CD4-positive, alpha-beta T cell (primary cell): ENCODE data around the gene AUP1. TPM values are rescaled to one million over a fixed set of nuclear protein-coding genes. Genes with fewer than 3 reads are reported as not detected.

Source experiments
- ATAC-seq: fragments of 200-7000 bp; cut with Tn5 transposase; one replicate; pipeline ENCODE4 v1.10.0; 2022; ENCODE audit warnings: mild to moderate bottlenecking; ENCODE audit not compliant: poor library complexity
- CTCF ChIA-PET: fragments of 350-600 bp; sonication (Branson Sonifier 250); formaldehyde crosslinking; loops from one replicate; lab custom pipeline; 2021; ENCODE audit warnings: antibody characterized with exemption, inconsistent platforms; lab: Charles Lee
- POLR2A ChIA-PET: fragments of 350-600 bp; sonication (Branson Sonifier 250); formaldehyde crosslinking; loops from one replicate; lab custom pipeline; 2021; ENCODE audit warnings: antibody characterized with exemption, inconsistent platforms; lab: Charles Lee
- DNase-seq, 14 experiments: peaks; one replicate each; pipeline ENCODE4 v3.0.0-alpha.2; 2013 to 2020; ENCODE audit warnings: mixed read lengths in 2 of 14
- H3K27ac ChIP-seq, 2 donors: one replicate each; pipeline versions ENCODE4 v1.5.1 to v1.7.0; 2013; ENCODE audit warnings: low read length in 2 of 2, low read depth in 1 of 2, mild to moderate bottlenecking in 1 of 2
- H3K27me3 ChIP-seq, 2 experiments: 1 replicate in 1 of 2; 2 replicates in 1 of 2; pipeline versions ENCODE4 v1.6.1 to v1.7.0; 2013; ENCODE audit warnings: low read length in 2 of 2, control low read depth in 1 of 2, mild to moderate bottlenecking in 1 of 2, moderate library complexity in 1 of 2; ENCODE audit not compliant: insufficient read depth in 2 of 2, control insufficient read depth in 1 of 2
- H3K36me3 ChIP-seq: one replicate; pipeline ENCODE4 v1.6.1; 2013; ENCODE audit warnings: low read length, control low read depth; ENCODE audit not compliant: insufficient read depth
- H3K4me1 ChIP-seq: one replicate; pipeline ENCODE4 v1.6.1; 2013; ENCODE audit warnings: low read length, control low read depth; ENCODE audit not compliant: insufficient read depth
- H3K4me3 ChIP-seq: one replicate; pipeline ENCODE4 v1.5.1; 2013; ENCODE audit warnings: mild to moderate bottlenecking, low read length, moderate library complexity
- H3K9me3 ChIP-seq, 2 experiments: 1 replicate in 1 of 2; 2 replicates in 1 of 2; pipeline versions ENCODE4 v1.6.1 to v1.7.0; 2013; ENCODE audit warnings: low read length in 2 of 2, mild to moderate bottlenecking in 2 of 2, control low read depth in 1 of 2, moderate library complexity in 1 of 2; ENCODE audit not compliant: control insufficient read depth in 1 of 2, insufficient read depth in 1 of 2
- H3K27ac Mint-ChIP-seq: one replicate; pipeline ENCODE4 v1.8.0; 2020; ENCODE audit warnings: mixed read lengths
- H3K27me3 Mint-ChIP-seq: one replicate; pipeline ENCODE4 v1.8.0; 2021; ENCODE audit warnings: mixed read lengths
- H3K36me3 Mint-ChIP-seq: one replicate; pipeline ENCODE4 v1.8.0; 2021; ENCODE audit warnings: low read depth, mixed read lengths
- H3K4me1 Mint-ChIP-seq: one replicate; pipeline ENCODE4 v1.8.0; 2021; ENCODE audit warnings: low read depth, mixed read lengths
- H3K4me3 Mint-ChIP-seq: one replicate; pipeline ENCODE4 v1.8.0; 2020; ENCODE audit warnings: mild to moderate bottlenecking, mixed read lengths
- H3K9me3 Mint-ChIP-seq: one replicate; pipeline ENCODE4 v1.8.0; 2020; ENCODE audit warnings: mixed read lengths
- CTCF ChIP-seq: fragments of 200-600 bp; IDR thresholded peaks from one replicate; pipeline ENCODE4 v1.8.0; 2022; ENCODE audit warnings: antibody characterized with exemption, mild to moderate bottlenecking
- intact Hi-C, 2 experiments: fragments of 100-400 bp; cut with DNase I in 1 of 2; cut with micrococcal nuclease in 1 of 2; formaldehyde crosslinking; loops; one replicate each; pipeline versions ENCODE4 v1.15.1 to v1.9.0; 2023 to 2025; cut with DNase I, micrococcal nuclease
- total RNA-seq, 174 experiments: library from RNA in 2 of 174; stranded (reverse) in 2 of 174; gene quantifications; one replicate each; pipeline ENCODE4 v1.2.3 and lab custom pipeline; 2021 to 2026

Gene AUP1
- total RNA-seq, 2 experiments from 2014 or later, result 162 to 170 TPM

- H3K9me3 Mint-ChIP-seq, result no peaks in the 10 kb centered on the region
- intact Hi-C loops, result no loop called here
- Histone ChIP-seq H3K4me3 (no peak overlapping the region), H3K27ac (no peak overlapping the region), H3K27me3 (no peaks in the 10 kb centered on the region), H3K36me3 (peaks cover 56% of the 10 kb centered on the region), H3K9me3 (no peaks in the 10 kb centered on the region), H3K4me1 (no peaks in the 10 kb centered on the region)
- POLR2A ChIA-PET, result no interaction called here
- no peak for ATAC-seq
- DNase-seq, result no peak
- H3K36me3 Mint-ChIP-seq, result peaks cover 61% of the 10 kb centered on the region
- H3K4me3 Mint-ChIP-seq, result no peak overlapping the region
- H3K27ac Mint-ChIP-seq, result no peak overlapping the region
- H3K4me1 Mint-ChIP-seq, result no peaks in the 10 kb centered on the region
- no peak for TF ChIP-seq CTCF
- no peaks in the 10 kb centered on the region for H3K27me3 Mint-ChIP-seq
- CTCF ChIA-PET, result no interaction called here
Observed at GRCh38 chr2:74491648-74492544, 37.6 kb downstream of the AUP1 start.

- no peak for TF ChIP-seq CTCF
- Histone ChIP-seq H3K27ac (no peak overlapping the region), H3K4me1 (no peaks in the 10 kb centered on the region), H3K36me3 (peaks cover 69% of the 10 kb centered on the region), H3K9me3 (no peaks in the 10 kb centered on the region), H3K4me3 (no peak overlapping the region), H3K27me3 (no peaks in the 10 kb centered on the region)
- intact Hi-C loops, result no loop called here
- Mint-ChIP-seq H3K36me3 (peaks cover 79% of the 10 kb centered on the region), H3K4me3 (peak overlapping the region; percentile 20), H3K4me1 (peaks cover 4% of the 10 kb centered on the region), H3K27ac (no peak overlapping the region), H3K27me3 (no peaks in the 10 kb centered on the region), H3K9me3 (no peaks in the 10 kb centered on the region)
- ATAC-seq (no peak), DNase-seq (no peak)
- ChIA-PET POLR2A (no interaction called here), CTCF (no interaction called here)
Observed at GRCh38 chr2:74489906-74490305, 39.6 kb downstream of the AUP1 start.

- Mint-ChIP-seq H3K9me3 (no peaks in the 10 kb centered on the region), H3K36me3 (peaks cover 78% of the 10 kb centered on the region), H3K4me1 (peaks cover 4% of the 10 kb centered on the region), H3K4me3 (no peak overlapping the region), H3K27me3 (no peaks in the 10 kb centered on the region), H3K27ac (no peak overlapping the region)
- Histone ChIP-seq H3K27me3 (no peaks in the 10 kb centered on the region), H3K4me3 (no peak overlapping the region), H3K36me3 (peaks cover 66% of the 10 kb centered on the region), H3K27ac (no peak overlapping the region), H3K9me3 (no peaks in the 10 kb centered on the region), H3K4me1 (peaks cover 4% of the 10 kb centered on the region)
- intact Hi-C loops, result no loop called here
- ChIA-PET POLR2A (interaction anchor here (0.7 to 0.9 kb wide), 3 partner anchors 15 to 34 kb away, joined by 3 read pairs; partner anchors contain the start of gene INO80B), CTCF (no interaction called here)
- TF ChIP-seq CTCF, result no peak
- no peak for DNase-seq
- ATAC-seq, result no peak
Observed at GRCh38 chr2:74488643-74489481, 40.6 kb downstream of the AUP1 start.
